GM23338 (cell line): ENCODE data around the gene SH2D4B. TPM values are rescaled to one million over a fixed set of nuclear protein-coding genes. Genes with fewer than 3 reads are reported as not detected.

Source experiments
- ATAC-seq: fragments of 200-7000 bp; cut with Tn5 transposase; 3 replicates; pipeline ENCODE4 v1.9.1; 2020
- DNase-seq: peaks from one replicate; pipeline ENCODE4 v3.0.0-alpha.2; 2015; ENCODE audit warnings: low spot score
- H2AFZ ChIP-seq: fragments of 200-600 bp; sonication (generic); 2 replicates; pipeline ENCODE4 v1.8.0; 2016; ENCODE audit warnings: antibody characterized with exemption, mild to moderate bottlenecking, moderate library complexity
- H3F3A ChIP-seq: fragments of 200-600 bp; sonication (generic); replicated peaks from 2 replicates; pipeline ENCODE4 v1.8.0; 2017; ENCODE audit warnings: antibody characterized with exemption, mixed run types, low read depth
- H3K27ac ChIP-seq: fragments of 200-600 bp; sonication (generic); 2 replicates; pipeline ENCODE4 v1.6.1; 2016; ENCODE audit warnings: low read depth
- H3K27me3 ChIP-seq: fragments of 200-600 bp; sonication (generic); 2 replicates; pipeline ENCODE4 v1.8.0; 2016; ENCODE audit warnings: mild to moderate bottlenecking, mixed run types, moderate library complexity; ENCODE audit not compliant: insufficient read depth
- H3K36me3 ChIP-seq: fragments of 200-600 bp; sonication (generic); 2 replicates; pipeline ENCODE4 v1.8.0; 2016; ENCODE audit warnings: mild to moderate bottlenecking; ENCODE audit not compliant: insufficient read depth
- H3K4me1 ChIP-seq: fragments of 200-600 bp; sonication (generic); 2 replicates; pipeline ENCODE4 v1.8.0; 2016; ENCODE audit warnings: mild to moderate bottlenecking, moderate library complexity; ENCODE audit not compliant: insufficient read depth
- H3K4me2 ChIP-seq: fragments of 200-600 bp; sonication (generic); 2 replicates; pipeline ENCODE4 v1.7.1; 2017; ENCODE audit warnings: mixed run types
- H3K4me3 ChIP-seq: fragments of 200-600 bp; sonication (generic); 2 replicates; pipeline ENCODE4 v1.6.1; 2016; ENCODE audit warnings: mixed run types
- H3K79me2 ChIP-seq: fragments of 200-600 bp; sonication (generic); replicated peaks from 2 replicates; pipeline ENCODE4 v1.8.0; 2017; ENCODE audit warnings: mild to moderate bottlenecking; ENCODE audit not compliant: insufficient read depth
- H3K9me2 ChIP-seq: fragments of 200-600 bp; sonication (generic); 2 replicates; pipeline ENCODE4 v1.8.0; 2017; ENCODE audit not compliant: insufficient read depth
- H4K20me1 ChIP-seq: fragments of 200-600 bp; sonication (generic); replicated peaks from 2 replicates; pipeline ENCODE4 v1.8.0; 2017; ENCODE audit warnings: mild to moderate bottlenecking; ENCODE audit not compliant: insufficient read depth
- H3K27ac Mint-ChIP-seq: 2 replicates; pipeline ENCODE4 v1.8.0; 2020; ENCODE audit warnings: inconsistent platforms, mild to moderate bottlenecking, moderate library complexity, mixed read lengths
- H3K27me3 Mint-ChIP-seq: 3 replicates; pipeline ENCODE4 v1.8.0; 2022; ENCODE audit warnings: low read depth, mild to moderate bottlenecking, moderate library complexity, mixed read lengths, inconsistent platforms; ENCODE audit not compliant: insufficient read depth, poor library complexity
- H3K36me3 Mint-ChIP-seq: 3 replicates; pipeline ENCODE4 v1.8.0; 2021; ENCODE audit warnings: low read depth, mild to moderate bottlenecking, inconsistent platforms, moderate library complexity, mixed read lengths
- H3K4me1 Mint-ChIP-seq: 3 replicates; pipeline ENCODE4 v1.8.0; 2020; ENCODE audit warnings: mild to moderate bottlenecking, inconsistent platforms, mixed read lengths
- H3K4me3 Mint-ChIP-seq: 3 replicates; pipeline ENCODE4 v1.8.0; 2021; ENCODE audit warnings: moderate library complexity, mild to moderate bottlenecking, inconsistent platforms, mixed read lengths
- H3K9me3 Mint-ChIP-seq: 3 replicates; pipeline ENCODE4 v1.8.0; 2020; ENCODE audit warnings: moderate library complexity, mild to moderate bottlenecking, inconsistent platforms, mixed read lengths
- CREB1 ChIP-seq: fragments of 250-450 bp; sonication (Bioruptor Pico); IDR thresholded peaks from 2 replicates; pipeline ENCODE4 v1.5.0; 2020; ENCODE audit warnings: low read depth, mild to moderate bottlenecking, moderate library complexity
- CTCF ChIP-seq, 2 experiments: fragments of 200-600 bp in 1 of 2; sonication (generic) in 1 of 2; conservative IDR thresholded peaks; 2 replicates each; pipeline versions ENCODE4 v1.5.1 to v1.6.1; 2016 to 2017; ENCODE audit warnings: antibody characterized with exemption in 2 of 2, low read depth in 2 of 2, mild to moderate bottlenecking in 2 of 2, moderate library complexity in 1 of 2
- EZH2 ChIP-seq: fragments of 200-600 bp; sonication (generic); IDR thresholded peaks from one replicate; pipeline ENCODE4 v1.8.0; 2017; ENCODE audit warnings: antibody characterized with exemption, mild to moderate bottlenecking, low read depth; ENCODE audit not compliant: unreplicated experiment
- EZH2phosphoT487 ChIP-seq: fragments of 200-600 bp; sonication (generic); IDR thresholded peaks from one replicate; pipeline ENCODE4 v1.8.1; 2018; ENCODE audit warnings: antibody characterized with exemption; ENCODE audit not compliant: unreplicated experiment
- JUNB ChIP-seq: IDR thresholded peaks from one replicate; pipeline ENCODE4 v1.6.1; 2016; ENCODE audit warnings: antibody characterized with exemption; ENCODE audit not compliant: unreplicated experiment
- NANOG ChIP-seq: IDR thresholded peaks from 2 replicates; pipeline ENCODE4 v1.6.1; 2016; ENCODE audit warnings: antibody characterized with exemption, borderline replicate concordance
- POLR2AphosphoS5 ChIP-seq: IDR thresholded peaks from 2 replicates; pipeline ENCODE4 v1.6.1; 2016; ENCODE audit warnings: antibody characterized with exemption, low read depth
- STAT1 ChIP-seq: IDR thresholded peaks from one replicate; pipeline ENCODE4 v1.6.1; 2016; ENCODE audit warnings: antibody characterized with exemption; ENCODE audit not compliant: unreplicated experiment
- ZNF331 ChIP-seq: fragments of 250-450 bp; sonication (Bioruptor Pico); IDR thresholded peaks from 2 replicates; pipeline ENCODE4 v1.5.0; 2020; ENCODE audit warnings: low read depth, mild to moderate bottlenecking, moderate library complexity
- polyA plus RNA-seq: library from polyadenylated mRNA; unstranded; fragments of >200 nt; fragmentation: Nextera tagmentation; extraction: Ambion mirVana; gene quantifications from 2 replicates; pipeline ENCODE4 v1.2.1, GENCODE V29; 2016
- total RNA-seq: library from RNA; depleted of rRNA; stranded (reverse); fragments of >200 nt; shearing (Covaris generic); gene quantifications from 2 replicates; pipeline ENCODE4 v1.2.3, GENCODE V29; 2014
- TF ChIP-seq, protein P1 (sequence below): IDR thresholded peaks from one replicate; pipeline ENCODE4 v1.6.1; 2018; ENCODE audit warnings: antibody characterized with exemption; ENCODE audit not compliant: unreplicated experiment
- TF ChIP-seq, protein P2 (sequence below): IDR thresholded peaks from 2 replicates; pipeline ENCODE4 v1.6.1; 2016; ENCODE audit warnings: antibody characterized with exemption

SH2D4B gene
- total and polyA plus RNA-seq, 2 experiments from 2014 or later = 0.08 TPM; not detected in 1

DNA sequence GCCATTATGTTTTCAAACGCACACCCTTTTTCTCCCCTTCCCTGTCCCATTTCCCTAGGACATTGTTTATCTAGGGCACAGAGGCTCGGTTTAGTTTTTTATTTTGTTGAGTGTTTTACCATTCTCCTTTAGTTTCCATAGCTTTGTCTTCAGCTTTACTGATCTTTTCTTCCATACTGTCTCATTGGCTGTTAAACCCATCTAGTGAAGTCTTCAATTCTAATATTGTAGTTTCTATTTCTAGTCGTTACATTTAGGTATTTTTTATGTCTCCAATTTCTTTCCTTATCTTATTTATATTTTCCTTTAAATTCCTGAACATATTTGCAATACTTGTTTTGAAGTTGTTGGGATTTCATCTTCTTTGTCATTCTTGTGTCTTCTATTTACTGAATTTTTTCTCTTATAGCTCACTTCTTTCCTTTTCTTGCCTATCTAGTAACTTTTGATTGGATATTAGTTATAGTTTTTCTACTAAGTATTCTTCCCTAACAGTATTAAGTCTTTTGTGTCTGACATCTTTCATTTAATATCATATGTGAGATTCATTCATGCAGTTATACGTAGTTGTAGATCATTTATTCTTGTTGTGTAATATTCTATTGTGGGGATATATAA, 41.0 kb upstream of the SH2D4B start (continued):
- TF ChIP-seq, protein P1, sequence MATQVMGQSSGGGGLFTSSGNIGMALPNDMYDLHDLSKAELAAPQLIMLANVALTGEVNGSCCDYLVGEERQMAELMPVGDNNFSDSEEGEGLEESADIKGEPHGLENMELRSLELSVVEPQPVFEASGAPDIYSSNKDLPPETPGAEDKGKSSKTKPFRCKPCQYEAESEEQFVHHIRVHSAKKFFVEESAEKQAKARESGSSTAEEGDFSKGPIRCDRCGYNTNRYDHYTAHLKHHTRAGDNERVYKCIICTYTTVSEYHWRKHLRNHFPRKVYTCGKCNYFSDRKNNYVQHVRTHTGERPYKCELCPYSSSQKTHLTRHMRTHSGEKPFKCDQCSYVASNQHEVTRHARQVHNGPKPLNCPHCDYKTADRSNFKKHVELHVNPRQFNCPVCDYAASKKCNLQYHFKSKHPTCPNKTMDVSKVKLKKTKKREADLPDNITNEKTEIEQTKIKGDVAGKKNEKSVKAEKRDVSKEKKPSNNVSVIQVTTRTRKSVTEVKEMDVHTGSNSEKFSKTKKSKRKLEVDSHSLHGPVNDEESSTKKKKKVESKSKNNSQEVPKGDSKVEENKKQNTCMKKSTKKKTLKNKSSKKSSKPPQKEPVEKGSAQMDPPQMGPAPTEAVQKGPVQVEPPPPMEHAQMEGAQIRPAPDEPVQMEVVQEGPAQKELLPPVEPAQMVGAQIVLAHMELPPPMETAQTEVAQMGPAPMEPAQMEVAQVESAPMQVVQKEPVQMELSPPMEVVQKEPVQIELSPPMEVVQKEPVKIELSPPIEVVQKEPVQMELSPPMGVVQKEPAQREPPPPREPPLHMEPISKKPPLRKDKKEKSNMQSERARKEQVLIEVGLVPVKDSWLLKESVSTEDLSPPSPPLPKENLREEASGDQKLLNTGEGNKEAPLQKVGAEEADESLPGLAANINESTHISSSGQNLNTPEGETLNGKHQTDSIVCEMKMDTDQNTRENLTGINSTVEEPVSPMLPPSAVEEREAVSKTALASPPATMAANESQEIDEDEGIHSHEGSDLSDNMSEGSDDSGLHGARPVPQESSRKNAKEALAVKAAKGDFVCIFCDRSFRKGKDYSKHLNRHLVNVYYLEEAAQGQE = no peak
- TF ChIP-seq EZH2 = no peak
- TF ChIP-seq EZH2phosphoT487 = no peak

GRCh38 chr10:80497187-80498077, 40.3 kb upstream of the SH2D4B start:
- Histone ChIP-seq H3K4me2 (no peak overlapping the region), H3F3A (no peaks in the 10 kb centered on the region), H3K4me3 (no peak overlapping the region), H4K20me1 (peaks cover 27% of the 10 kb centered on the region), H3K27ac (0 out of 2 replicates have a peak overlapping the region, but pooled peaks have one; percentile 26), H3K79me2 (peaks cover 89% of the 10 kb centered on the region), H2AFZ (no peak overlapping the region), H3K27me3 (no peaks in the 10 kb centered on the region), H3K4me1 (peaks cover 8% of the 10 kb centered on the region; the same call in 1 of the 2 replicates), H3K9me2 (no peaks in the 10 kb centered on the region), H3K36me3 (no peaks in the 10 kb centered on the region)
- peaks cover 11% of the 10 kb centered on the region; the same call in 1 of the 3 replicates for H3K36me3 Mint-ChIP-seq
- ATAC-seq (peak; percentile 14; the same call in 1 of the 3 replicates), DNase-seq (no peak)
- no peak overlapping the region for H3K27ac Mint-ChIP-seq
- H3K4me3 Mint-ChIP-seq = no peak overlapping the region
- H3K27me3 Mint-ChIP-seq = peaks cover 5% of the 10 kb centered on the region
- H3K9me3 Mint-ChIP-seq = no peaks in the 10 kb centered on the region; the same call in 2 of the 3 replicates
- peaks cover 34% of the 10 kb centered on the region for H3K4me1 Mint-ChIP-seq
- TF ChIP-seq JUNB = no peak
- no peak for TF ChIP-seq CTCF (conservative IDR thresholded peaks at IDR 0.05; ENCODE audit: low read depth in 2 of 2)
- TF ChIP-seq STAT1 = no peak
- no peak for TF ChIP-seq NANOG
- TF ChIP-seq, protein P1 = no peak
- TF ChIP-seq, protein P2, sequence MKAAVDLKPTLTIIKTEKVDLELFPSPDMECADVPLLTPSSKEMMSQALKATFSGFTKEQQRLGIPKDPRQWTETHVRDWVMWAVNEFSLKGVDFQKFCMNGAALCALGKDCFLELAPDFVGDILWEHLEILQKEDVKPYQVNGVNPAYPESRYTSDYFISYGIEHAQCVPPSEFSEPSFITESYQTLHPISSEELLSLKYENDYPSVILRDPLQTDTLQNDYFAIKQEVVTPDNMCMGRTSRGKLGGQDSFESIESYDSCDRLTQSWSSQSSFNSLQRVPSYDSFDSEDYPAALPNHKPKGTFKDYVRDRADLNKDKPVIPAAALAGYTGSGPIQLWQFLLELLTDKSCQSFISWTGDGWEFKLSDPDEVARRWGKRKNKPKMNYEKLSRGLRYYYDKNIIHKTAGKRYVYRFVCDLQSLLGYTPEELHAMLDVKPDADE = no peak
- TF ChIP-seq ZNF331 (CRISPR knock-in tag) = no peak
- TF ChIP-seq POLR2AphosphoS5 = no peak
- no peak for TF ChIP-seq CREB1 (CRISPR knock-in tag)
